Fibroblast of lung (primary cell): Measurements from ENCODE around the gene RHOT2. TPM values are rescaled to one million over a fixed set of nuclear protein-coding genes. Genes with fewer than 3 reads are reported as not detected.
A peak's percentile ranks its signal among the peaks of the same experiment; 100 is the strongest.

Source experiments
- DNase-seq, 2 donors: peaks; one replicate each; pipeline versions ENCODE4 v3.0.0 to v3.0.0-alpha.2; 2010; ENCODE audit warnings: low read depth in 2 of 2
- H2AFZ ChIP-seq: 2 replicates; pipeline ENCODE4 v1.5.1; 2012; ENCODE audit warnings: low read length, control low read depth, inconsistent platforms
- H3K27ac ChIP-seq: 2 replicates; pipeline ENCODE4 v1.5.1; 2011; ENCODE audit warnings: low read length, control low read depth; ENCODE audit not compliant: insufficient read depth
- H3K27me3 ChIP-seq: 2 replicates; pipeline ENCODE4 v1.5.1; 2011; ENCODE audit warnings: mild to moderate bottlenecking, low read length; ENCODE audit not compliant: control insufficient read depth, insufficient read depth
- H3K36me3 ChIP-seq: 2 replicates; pipeline ENCODE4 v1.5.1; 2011; ENCODE audit warnings: low read length; ENCODE audit not compliant: control insufficient read depth, insufficient read depth
- H3K4me1 ChIP-seq: 2 replicates; pipeline ENCODE4 v1.5.1; 2011; ENCODE audit warnings: low read length; ENCODE audit not compliant: control insufficient read depth, insufficient read depth; ENCODE audit errors: extremely low read depth
- H3K4me2 ChIP-seq: 2 replicates; pipeline ENCODE4 v1.5.1; 2011; ENCODE audit warnings: low read length, control low read depth; ENCODE audit not compliant: insufficient read depth; ENCODE audit errors: extremely low read depth
- H3K4me3 ChIP-seq, 4 experiments: fragments of 200-600 bp in 1 of 4; sonication (generic) in 1 of 4; replicated peaks in 1 of 4; 2 replicates each; pipeline ENCODE4 v1.5.1; 2011 to 2016; ENCODE audit warnings: low read length in 4 of 4, low read depth in 3 of 4, mild to moderate bottlenecking in 3 of 4, control low read depth in 2 of 4, inconsistent platforms in 1 of 4, mixed read lengths in 1 of 4; ENCODE audit not compliant: insufficient read depth in 1 of 4; ENCODE audit errors: control extremely low read depth in 1 of 4
- H3K79me2 ChIP-seq: 2 replicates; pipeline ENCODE4 v1.5.1; 2012; ENCODE audit warnings: mild to moderate bottlenecking, low read length, inconsistent platforms; ENCODE audit not compliant: control insufficient read depth, insufficient read depth
- H3K9ac ChIP-seq: 2 replicates; pipeline ENCODE4 v1.5.1; 2011; ENCODE audit warnings: mild to moderate bottlenecking, low read length, control low read depth; ENCODE audit not compliant: insufficient read depth
- H3K9me3 ChIP-seq: 2 replicates; pipeline ENCODE4 v1.5.1; 2012; ENCODE audit warnings: low read depth, low read length; ENCODE audit not compliant: control insufficient read depth, insufficient read depth
- H4K20me1 ChIP-seq: 2 replicates; pipeline ENCODE4 v1.5.1; 2011; ENCODE audit warnings: low read length; ENCODE audit not compliant: control insufficient read depth, insufficient read depth; ENCODE audit errors: extremely low read depth
- EZH2 ChIP-seq: IDR thresholded peaks from 2 replicates; pipeline ENCODE4 v1.5.1; 2012; ENCODE audit warnings: low read length, control low read depth, mild to moderate bottlenecking; ENCODE audit errors: missing control alignments
- polyA plus RNA-seq, 2 donors: library from polyadenylated mRNA; depleted of rRNA in 1 of 2; stranded (reverse) in 1 of 2; unstranded in 1 of 2; fragments of >200 nt; gene quantifications; 2 replicates each; pipeline ENCODE4 v1.2.1, GENCODE V29; 2011 to 2012; ENCODE audit warnings: missing spikeins in 1 of 2
- total RNA-seq: library from RNA; depleted of rRNA; stranded (reverse); fragments of >200 nt; gene quantifications from 2 replicates; pipeline ENCODE4 v1.2.1, GENCODE V29; 2014
- TF ChIP-seq, protein P1 (sequence below), 2 donors: IDR thresholded peaks in 1 of 2; conservative IDR thresholded peaks in 1 of 2; 1 replicate in 1 of 2; 2 replicates in 1 of 2; pipeline ENCODE4 v1.5.1; 2011 to 2012; ENCODE audit warnings: low read length in 2 of 2, control low read depth in 1 of 2, inconsistent platforms in 1 of 2, low read depth in 1 of 2, mild to moderate bottlenecking in 1 of 2

Gene RHOT2
- total and polyA plus RNA-seq, 2 donors (not counting 1 experiment from before 2014, with no cell fraction given): 29.6 to 35.4 TPM

DNA sequence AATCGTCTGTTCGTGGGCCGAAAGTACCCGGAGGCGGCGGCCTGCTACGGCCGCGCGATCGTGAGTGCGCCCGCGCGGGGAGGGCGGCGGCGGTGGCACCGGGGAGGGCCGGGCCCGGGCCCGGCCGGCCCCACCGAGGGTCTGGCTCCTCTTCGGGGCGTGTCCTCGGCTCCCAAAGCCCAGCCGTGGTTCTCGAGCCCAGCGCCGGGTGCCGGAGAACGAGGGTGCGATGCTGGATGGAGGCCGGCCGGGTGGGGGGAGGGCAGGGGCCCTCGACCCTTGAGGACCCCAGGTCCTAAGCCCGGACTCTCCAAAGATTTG is 12.7 kb downstream of the RHOT2 start:
- Histone ChIP-seq H3K27ac (peak overlapping the region; percentile 73), H3K4me3 (peak overlapping the region; percentile 72 to 88 (median 85)), H3K9me3 (no peaks in the 10 kb centered on the region), H3K79me2 (peaks cover 31% of the 10 kb centered on the region), H3K4me2 (peak overlapping the region; percentile 99), H2AFZ (no peak overlapping the region), H4K20me1 (no peaks in the 10 kb centered on the region), H3K27me3 (no peaks in the 10 kb centered on the region), H3K9ac (peak overlapping the region; percentile 78), H3K36me3 (peaks cover 26% of the 10 kb centered on the region), H3K4me1 (peaks cover 18% of the 10 kb centered on the region)
- DNase-seq: no peak
- TF ChIP-seq EZH2: no peak
- TF ChIP-seq, protein P1, sequence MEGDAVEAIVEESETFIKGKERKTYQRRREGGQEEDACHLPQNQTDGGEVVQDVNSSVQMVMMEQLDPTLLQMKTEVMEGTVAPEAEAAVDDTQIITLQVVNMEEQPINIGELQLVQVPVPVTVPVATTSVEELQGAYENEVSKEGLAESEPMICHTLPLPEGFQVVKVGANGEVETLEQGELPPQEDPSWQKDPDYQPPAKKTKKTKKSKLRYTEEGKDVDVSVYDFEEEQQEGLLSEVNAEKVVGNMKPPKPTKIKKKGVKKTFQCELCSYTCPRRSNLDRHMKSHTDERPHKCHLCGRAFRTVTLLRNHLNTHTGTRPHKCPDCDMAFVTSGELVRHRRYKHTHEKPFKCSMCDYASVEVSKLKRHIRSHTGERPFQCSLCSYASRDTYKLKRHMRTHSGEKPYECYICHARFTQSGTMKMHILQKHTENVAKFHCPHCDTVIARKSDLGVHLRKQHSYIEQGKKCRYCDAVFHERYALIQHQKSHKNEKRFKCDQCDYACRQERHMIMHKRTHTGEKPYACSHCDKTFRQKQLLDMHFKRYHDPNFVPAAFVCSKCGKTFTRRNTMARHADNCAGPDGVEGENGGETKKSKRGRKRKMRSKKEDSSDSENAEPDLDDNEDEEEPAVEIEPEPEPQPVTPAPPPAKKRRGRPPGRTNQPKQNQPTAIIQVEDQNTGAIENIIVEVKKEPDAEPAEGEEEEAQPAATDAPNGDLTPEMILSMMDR (conservative IDR thresholded peaks at IDR 0.05 in 1 of 2, IDR thresholded peaks at IDR 0.05 in 1 of 2; ENCODE audit: low read depth in 1 of 2, low read length in 2 of 2): no peak

DNA sequence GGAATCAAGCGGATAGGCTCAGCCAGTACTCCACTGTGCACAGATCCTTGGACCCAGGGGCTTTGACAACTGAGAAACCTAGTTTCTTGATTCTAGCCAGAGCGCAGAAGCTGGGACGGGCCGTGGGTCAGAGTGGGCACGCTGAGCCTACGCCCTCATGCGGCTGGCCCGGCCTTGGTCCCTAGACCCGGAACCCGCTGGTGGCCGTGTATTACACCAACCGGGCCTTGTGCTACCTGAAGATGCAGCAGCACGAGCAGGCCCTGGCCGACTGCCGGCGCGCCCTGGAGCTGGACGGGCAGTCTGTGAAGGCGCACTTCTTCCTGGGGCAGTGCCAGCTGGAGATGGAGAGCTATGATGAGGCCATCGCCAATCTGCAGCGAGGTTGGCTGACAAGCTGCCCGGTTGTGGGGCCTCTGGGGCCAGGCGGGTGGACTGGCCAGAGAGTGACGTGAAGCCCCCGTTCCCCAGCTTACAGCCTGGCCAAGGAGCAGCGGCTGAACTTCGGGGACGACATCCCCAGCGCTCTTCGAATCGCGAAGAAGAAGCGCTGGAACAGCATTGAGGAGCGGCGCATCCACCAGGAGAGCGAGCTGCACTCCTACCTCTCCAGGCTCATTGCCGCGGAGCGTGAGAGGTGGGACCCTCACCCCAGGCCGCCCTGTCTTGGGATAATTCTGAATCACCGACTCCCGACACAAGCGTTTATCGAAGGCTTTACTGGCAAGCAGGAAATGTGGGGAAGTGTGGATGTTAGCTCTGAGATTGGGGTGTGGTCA is 13.2 kb downstream of the RHOT2 start:
- DNase-seq: peak; percentile 57 to 58
- H3K36me3 ChIP-seq: peaks cover 27% of the 10 kb centered on the region
- H3K27me3 ChIP-seq: no peaks in the 10 kb centered on the region
- peak overlapping the region; percentile 99 for H3K4me2 ChIP-seq
- peaks cover 31% of the 10 kb centered on the region for H3K79me2 ChIP-seq
- peak overlapping the region; percentile 72 to 88 (median 85) for H3K4me3 ChIP-seq
- no peak for TF ChIP-seq EZH2
- TF ChIP-seq, protein P1 (conservative IDR thresholded peaks at IDR 0.05 in 1 of 2, IDR thresholded peaks at IDR 0.05 in 1 of 2; ENCODE audit: low read depth in 1 of 2, low read length in 2 of 2): peak in 1 of 2 donors; percentile 13
- no peaks in the 10 kb centered on the region for H4K20me1 ChIP-seq
- peak overlapping the region; percentile 78 for H3K9ac ChIP-seq
- H2AFZ ChIP-seq: no peak overlapping the region
- peaks cover 18% of the 10 kb centered on the region for H3K4me1 ChIP-seq
- H3K27ac ChIP-seq: peak overlapping the region; percentile 73
- H3K9me3 ChIP-seq: no peaks in the 10 kb centered on the region

DNA sequence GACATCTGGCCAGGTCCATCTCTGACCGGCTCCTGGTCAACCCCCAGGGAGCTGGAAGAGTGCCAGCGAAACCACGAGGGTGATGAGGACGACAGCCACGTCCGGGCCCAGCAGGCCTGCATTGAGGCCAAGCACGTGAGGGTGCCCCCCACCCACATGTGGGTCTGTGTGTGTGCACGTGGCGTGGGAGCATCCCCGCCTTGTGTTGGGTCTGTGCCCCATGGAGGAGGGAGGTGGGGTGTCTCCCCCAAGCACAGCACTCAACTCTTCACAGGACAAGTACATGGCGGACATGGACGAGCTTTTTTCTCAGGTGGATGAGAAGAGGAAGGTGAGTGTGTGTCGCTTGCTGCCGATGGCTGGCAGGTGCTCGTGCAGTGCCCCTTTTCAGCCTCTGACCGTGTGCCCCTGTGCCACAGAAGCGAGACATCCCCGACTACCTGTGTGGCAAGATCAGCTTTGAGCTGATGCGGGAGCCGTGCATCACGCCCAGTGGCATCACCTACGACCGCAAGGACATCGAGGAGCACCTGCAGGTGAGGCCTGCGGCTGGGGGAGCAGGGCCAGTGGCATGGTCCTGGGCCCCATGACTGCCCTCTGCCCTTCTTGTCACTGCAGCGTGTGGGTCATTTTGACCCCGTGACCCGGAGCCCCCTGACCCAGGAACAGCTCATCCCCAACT is 14.0 kb downstream of the RHOT2 start:
- H3K27me3 ChIP-seq: no peaks in the 10 kb centered on the region
- peaks cover 18% of the 10 kb centered on the region for H3K4me1 ChIP-seq
- peak; percentile 32 to 35 for DNase-seq
- H3K36me3 ChIP-seq: peaks cover 31% of the 10 kb centered on the region
- no peak overlapping the region for H2AFZ ChIP-seq
- peak overlapping the region; percentile 99 for H3K4me2 ChIP-seq
- H3K79me2 ChIP-seq: peaks cover 31% of the 10 kb centered on the region
- no peak for TF ChIP-seq EZH2
- TF ChIP-seq, protein P1 (conservative IDR thresholded peaks at IDR 0.05 in 1 of 2, IDR thresholded peaks at IDR 0.05 in 1 of 2; ENCODE audit: low read depth in 1 of 2, low read length in 2 of 2): no peak
- no peaks in the 10 kb centered on the region for H4K20me1 ChIP-seq
- H3K27ac ChIP-seq: no peak overlapping the region
- peak overlapping the region; percentile 72 to 88 (median 85) for H3K4me3 ChIP-seq
- H3K9ac ChIP-seq: no peak overlapping the region
- H3K9me3 ChIP-seq: no peaks in the 10 kb centered on the region
